K562 (cell line): Measurements from ENCODE around the gene SEPTIN8. TPM values are rescaled to one million over a fixed set of nuclear protein-coding genes. Genes with fewer than 3 reads are reported as not detected.
"Not testable (repeated sequence)": the region's sequence is repeated elsewhere in the genome, so short reads cannot be mapped to it uniquely, and the experiment has no call there.

Source experiments
- ATAC-seq: fragments of 200-7000 bp; cut with Tn5 transposase; 3 replicates; pipeline ENCODE4 v1.9.1; 2020; ENCODE audit warnings: moderate library complexity
- BruUV-seq: library from RNA; stranded (reverse); fragments of 400-500 nt; replicated peaks from 2 replicates; lab custom pipeline; 2021; lab: Mats Ljungman, UMichigan
- CTCF ChIA-PET: fragments of 300-600 bp; formaldehyde crosslinking; extraction: SDS; loops from one replicate; lab custom pipeline; 2021; ENCODE audit warnings: low intra/inter-chr PET ratio; lab: Yijun Ruan, JAX
- POLR2A ChIA-PET: fragments of 300-600, 350-650 bp; sonication (Branson Sonifier 250); formaldehyde crosslinking; extraction: SDS; loops from one replicate; lab custom pipeline; 2021; ENCODE audit warnings: antibody characterized with exemption, inconsistent platforms; lab: Yijun Ruan, JAX
- DNase-seq, 4 experiments: peaks; one replicate each; pipeline versions ENCODE4 v3.0.0 to v3.0.0-alpha.2; 2011 to 2018; ENCODE audit warnings: low spot score in 3 of 4, mixed read lengths in 3 of 4; ENCODE audit errors: extremely low read depth in 1 of 4
- FAIRE-seq: peaks from 2 replicates; lab custom pipeline; 2011; peaks lifted over from hg19 to GRCh38; lab: Jason Lieb, UNC
- H2AFZ ChIP-seq: 2 replicates; pipeline ENCODE4 v1.6.0; 2011; ENCODE audit warnings: low read depth, low read length, control low read depth, inconsistent platforms
- H3K27ac ChIP-seq: fragments of 200-600 bp; 3 replicates; pipeline ENCODE4 v1.8.0; 2011; ENCODE audit warnings: low read depth, mild to moderate bottlenecking, control low read depth, inconsistent platforms, low read length, moderate library complexity, mixed read lengths; ENCODE audit errors: extremely low read depth
- H3K27me3 ChIP-seq, 2 experiments: fragments of 300-600 bp in 1 of 2; 2 replicates in 1 of 2; 3 replicates in 1 of 2; pipeline versions ENCODE4 v1.6.0 to v1.8.0; 2011; ENCODE audit warnings: inconsistent platforms in 2 of 2, low read length in 2 of 2, mild to moderate bottlenecking in 1 of 2, mixed read lengths in 1 of 2, moderate library complexity in 1 of 2; ENCODE audit not compliant: control insufficient read depth in 2 of 2, insufficient read depth in 2 of 2
- H3K36me3 ChIP-seq: fragments of 300-600 bp; 3 replicates; pipeline ENCODE4 v1.8.0; 2011; ENCODE audit warnings: mild to moderate bottlenecking, low read length, inconsistent platforms; ENCODE audit not compliant: control insufficient read depth, insufficient read depth
- H3K4me1 ChIP-seq, 2 experiments: fragments of 200-600 bp in 1 of 2; replicated peaks in 1 of 2; 2 replicates in 1 of 2; 3 replicates in 1 of 2; pipeline versions ENCODE4 v1.5.1 to v1.8.0; 2011; ENCODE audit warnings: inconsistent platforms in 2 of 2, low read length in 2 of 2, mild to moderate bottlenecking in 1 of 2, mixed read lengths in 1 of 2, moderate library complexity in 1 of 2; ENCODE audit not compliant: control insufficient read depth in 2 of 2, insufficient read depth in 2 of 2
- H3K4me2 ChIP-seq: 2 replicates; pipeline ENCODE4 v1.6.1; 2011; ENCODE audit warnings: low read length, control low read depth, inconsistent platforms, mixed read lengths; ENCODE audit not compliant: insufficient read depth
- H3K4me3 ChIP-seq: fragments of 200-600 bp; sonication (generic), shearing (Covaris generic); 2 replicates; pipeline ENCODE4 v1.5.1; 2016; ENCODE audit warnings: control low read depth, inconsistent platforms
- H3K79me2 ChIP-seq: fragments of 200-600 bp; 3 replicates; pipeline ENCODE4 v1.8.0; 2011; ENCODE audit warnings: low read length, inconsistent platforms; ENCODE audit not compliant: control insufficient read depth, insufficient read depth
- H3K9ac ChIP-seq, 2 experiments: 2 replicates each; pipeline versions ENCODE4 v1.6.0 to v1.6.1; 2011; ENCODE audit warnings: low read depth in 2 of 2, low read length in 2 of 2, control low read depth in 1 of 2, inconsistent platforms in 1 of 2, mild to moderate bottlenecking in 1 of 2, mixed read lengths in 1 of 2; ENCODE audit not compliant: insufficient read depth in 1 of 2
- H3K9me1 ChIP-seq: one replicate; pipeline ENCODE4 v1.6.0; 2011; ENCODE audit warnings: inconsistent platforms, mild to moderate bottlenecking, low read length, moderate library complexity; ENCODE audit not compliant: control insufficient read depth, insufficient read depth
- H3K9me3 ChIP-seq: replicated peaks from 2 replicates; pipeline ENCODE4 v1.5.1; 2011; ENCODE audit warnings: low read depth, low read length, inconsistent platforms; ENCODE audit not compliant: control insufficient read depth, insufficient read depth
- H4K20me1 ChIP-seq: replicated peaks from 2 replicates; pipeline ENCODE4 v1.6.1; 2011; ENCODE audit warnings: low read length, inconsistent platforms, mixed read lengths; ENCODE audit not compliant: control insufficient read depth, insufficient read depth
- CEBPB ChIP-seq: fragments of 450-650 bp; IDR thresholded peaks from 2 replicates; pipeline ENCODE4 v1.6.1; 2016; ENCODE audit warnings: missing genetic modification characterization, missing compliant biosample characterization
- HMG20A ChIP-seq: fragments of 450-650 bp; formaldehyde crosslinking; conservative IDR thresholded peaks from 2 replicates; pipeline ENCODE4 v1.4.0; 2020; ENCODE audit warnings: mild to moderate bottlenecking, mixed read lengths
- HNRNPK ChIP-seq: fragments of 200-400 bp; formaldehyde crosslinking; IDR thresholded peaks from one replicate; pipeline ENCODE4 v1.6.1; 2018; ENCODE audit warnings: mild to moderate bottlenecking, low read depth, low read length; ENCODE audit not compliant: poor library complexity, severe bottlenecking
- MEF2A ChIP-seq: IDR thresholded peaks from 2 replicates; pipeline ENCODE4 v1.6.1; 2011; ENCODE audit warnings: low read depth, mild to moderate bottlenecking, low read length, moderate library complexity; ENCODE audit not compliant: control insufficient read depth
- TAF7 ChIP-seq: fragments of 450-650 bp; IDR thresholded peaks from 2 replicates; pipeline ENCODE4 v1.6.1; 2016; ENCODE audit warnings: missing genetic modification characterization, missing compliant biosample characterization
- ZZZ3 ChIP-seq: fragments of 450-650 bp; IDR thresholded peaks from 2 replicates; pipeline ENCODE4 v1.6.1; 2016; ENCODE audit warnings: antibody characterized with exemption, mild to moderate bottlenecking, moderate library complexity
- WGBS: fragments of 100-300 bp; shearing (Covaris generic); methylation state at CpG from one replicate; pipeline ENCODE4 v1.1.6; 2016; ENCODE audit warnings: low coverage, mixed read lengths; ENCODE audit not compliant: insufficient coverage; ENCODE audit errors: missing lambda C conversion rate; 5-methylcytosine and 5-hydroxymethylcytosine counted together
- in situ Hi-C: fragments of 300-500 bp; cut with MboI; formaldehyde crosslinking; loops from 4 replicates; pipeline ENCODE4 v1.15.0; 2018; ENCODE audit warnings: inconsistent platforms, mixed read lengths
- intact Hi-C: fragments of 100-400 bp; cut with micrococcal nuclease; formaldehyde crosslinking; loops from 2 replicates; pipeline ENCODE4 v1.14.2; 2022
- polyA plus RNA-seq, 8 experiments: library from polyadenylated mRNA; depleted of rRNA in 4 of 8; stranded (reverse) in 5 of 8; unstranded in 3 of 8; fragments of >200 nt; fragmentation: Nextera tagmentation in 2 of 8; fragmentation: Illumina TruSeq in 1 of 8; extraction: Ambion mirVana in 2 of 8; extraction: Trizol in 1 of 8; gene quantifications; 2 replicates each; pipeline versions ENCODE4 v1.2.1 to v1.2.3, GENCODE V29; 2011 to 2014; ENCODE audit warnings: inconsistent platforms in 1 of 8, missing spikeins in 1 of 8
- total RNA-seq, 7 experiments: library from RNA; depleted of rRNA in 6 of 7; stranded (reverse); fragments of >200 nt in 6 of 7; fragmentation: Illumina TruSeq in 2 of 7; extraction: Trizol in 2 of 7; gene quantifications; 2 replicates each; pipeline versions ENCODE4 v1.2.1 to v1.2.3, GENCODE V29; 2011 to 2021; ENCODE audit warnings: low replicate concordance in 1 of 7
- TF ChIP-seq, protein P1 (sequence below): fragments of 450-650 bp; IDR thresholded peaks from 2 replicates; pipeline ENCODE4 v1.6.1; 2016

The SEPTIN8 gene
- total and polyA plus RNA-seq, 9 of the 15 experiments (the other 6 are each of a cell fraction or from before 2014, with no cell fraction given) = 19.3 to 142 (median 101) TPM

DNA sequence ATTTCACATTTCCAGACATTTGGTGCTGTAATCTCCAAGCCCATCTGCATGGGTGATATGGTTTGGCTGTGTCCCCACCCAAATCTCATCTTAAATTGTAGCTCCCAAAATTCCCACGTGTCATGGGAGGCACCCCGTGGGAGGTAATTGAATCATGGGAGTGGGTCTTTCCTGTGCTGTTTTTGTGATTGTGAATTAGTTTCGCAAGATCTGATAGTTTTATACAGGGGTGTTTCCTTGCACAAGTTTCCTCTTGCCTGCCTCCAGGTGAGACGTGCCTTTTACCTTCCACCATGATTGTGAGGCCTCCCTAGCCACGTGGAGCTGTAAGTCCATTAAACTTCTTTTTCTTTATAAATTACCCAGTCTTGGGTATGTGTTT, 25.6 kb upstream of the SEPTIN8 start:
- DNase-seq, H3K36me3 ChIP-seq, BruUV-seq, H3K4me1 ChIP-seq, H3K9me3 ChIP-seq, H3K27me3 ChIP-seq, ATAC-seq, FAIRE-seq, H3K4me2 ChIP-seq, H3K4me3 ChIP-seq, CTCF ChIA-PET, H3K9me1 ChIP-seq, H3K27ac ChIP-seq, in situ Hi-C loops, H3K79me2 ChIP-seq, H3K9ac ChIP-seq, H4K20me1 ChIP-seq: not testable (repeated sequence)
- H2AFZ ChIP-seq = peak overlapping the region; percentile 71
- TF ChIP-seq CEBPB (tag) = peak; percentile 74
- POLR2A ChIA-PET = interaction anchor here (1.2 to 2.3 kb wide), 4 partner anchors 11 to 28 kb away, joined by 3 to 5 read pairs (median 4); no protein-coding TSS in a partner anchor
- 39% methylated on average over 5 of the region's 5 CpGs for WGBS
- intact Hi-C loops = loop anchor here (5.0 kb wide), 1 partner anchor 45 kb away; no protein-coding TSS in a partner anchor

DNA sequence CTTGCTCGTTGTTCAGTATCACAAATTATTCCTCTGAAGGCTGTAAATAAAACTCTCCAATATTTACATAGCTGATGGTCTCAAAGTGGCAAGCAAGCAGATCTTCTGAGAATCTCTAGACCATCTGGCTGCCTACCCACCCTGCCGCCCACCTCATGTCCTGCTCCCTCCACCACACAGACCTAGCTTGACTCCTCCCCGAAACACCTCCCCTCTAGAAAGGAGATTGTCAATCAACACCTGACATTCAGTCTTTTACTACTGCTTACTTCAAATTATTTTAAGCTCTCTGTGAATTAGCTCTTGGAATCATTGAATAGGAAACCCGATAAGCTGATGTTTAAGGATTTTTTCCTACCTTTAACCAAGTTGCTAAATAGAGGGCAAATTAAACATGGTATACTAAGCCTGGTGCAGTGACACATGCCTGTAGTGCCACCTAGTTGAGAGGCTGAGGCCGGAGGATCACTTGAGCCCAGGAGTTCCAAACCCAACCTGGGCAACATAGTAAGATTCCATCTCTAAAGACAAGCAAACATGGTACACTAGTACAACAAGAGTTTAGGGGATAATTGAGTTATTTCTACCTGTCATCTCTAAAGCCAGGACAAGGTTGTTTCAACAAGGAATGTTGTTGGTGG, 25.1 kb upstream of the SEPTIN8 start:
- ChIA-PET POLR2A (interaction anchor here (1.2 to 2.3 kb wide), 8 partner anchors 9 to 28 kb away, joined by 3 to 7 read pairs (median 5); no protein-coding TSS in a partner anchor), CTCF (no interaction called here)
- Histone ChIP-seq H3K79me2 (no peaks in the 10 kb centered on the region), H3K4me2 (no peak overlapping the region), H2AFZ (peak overlapping the region; percentile 71), H3K9me1 (no peaks in the 10 kb centered on the region), H3K4me3 (no peak overlapping the region), H3K27ac (no peak overlapping the region), H4K20me1 (no peaks in the 10 kb centered on the region), H3K4me1 (peaks cover 2 to 4% of the 10 kb centered on the region in 2 experiments; a peak in 3 of 5 replicates), H3K9me3 (no peaks in the 10 kb centered on the region; the same call in 1 of the 2 replicates), H3K36me3 (no peaks in the 10 kb centered on the region), H3K27me3 (no peaks in the 10 kb centered on the region), H3K9ac (no peak overlapping the region)
- WGBS = 63% methylated on average over 5 of the region's 5 CpGs
- FAIRE-seq = peak; percentile 6
- in situ Hi-C loops = no loop called here
- no TSS peak for BruUV-seq
- intact Hi-C loops = loop anchor here (5.0 kb wide), 1 partner anchor 45 kb away; no protein-coding TSS in a partner anchor
- peak; percentile 73 for ATAC-seq
- DNase-seq = no peak
- TF ChIP-seq ZZZ3 (no peak), HMG20A (CRISPR knock-in tag) (no peak), MEF2A (no peak), TAF7 (tag) (no peak), HNRNPK (no peak)
- TF ChIP-seq, protein P1, sequence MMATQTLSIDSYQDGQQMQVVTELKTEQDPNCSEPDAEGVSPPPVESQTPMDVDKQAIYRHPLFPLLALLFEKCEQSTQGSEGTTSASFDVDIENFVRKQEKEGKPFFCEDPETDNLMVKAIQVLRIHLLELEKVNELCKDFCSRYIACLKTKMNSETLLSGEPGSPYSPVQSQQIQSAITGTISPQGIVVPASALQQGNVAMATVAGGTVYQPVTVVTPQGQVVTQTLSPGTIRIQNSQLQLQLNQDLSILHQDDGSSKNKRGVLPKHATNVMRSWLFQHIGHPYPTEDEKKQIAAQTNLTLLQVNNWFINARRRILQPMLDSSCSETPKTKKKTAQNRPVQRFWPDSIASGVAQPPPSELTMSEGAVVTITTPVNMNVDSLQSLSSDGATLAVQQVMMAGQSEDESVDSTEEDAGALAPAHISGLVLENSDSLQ = peak; percentile 74
